K562 (cell line): Measurements from ENCODE around the gene NME8. TPM values are rescaled to one million over a fixed set of nuclear protein-coding genes. Genes with fewer than 3 reads are reported as not detected.

Source experiments
- ATAC-seq: fragments of 200-7000 bp; cut with Tn5 transposase; 3 replicates; pipeline ENCODE4 v1.9.1; 2020; ENCODE audit warnings: moderate library complexity
- BruUV-seq: library from RNA; stranded (reverse); fragments of 400-500 nt; replicated peaks from 2 replicates; lab custom pipeline; 2021; lab: Mats Ljungman, UMichigan
- CTCF ChIA-PET: fragments of 300-600 bp; formaldehyde crosslinking; extraction: SDS; loops from one replicate; lab custom pipeline; 2021; ENCODE audit warnings: low intra/inter-chr PET ratio; lab: Yijun Ruan, JAX
- POLR2A ChIA-PET: fragments of 300-600, 350-650 bp; sonication (Branson Sonifier 250); formaldehyde crosslinking; extraction: SDS; loops from one replicate; lab custom pipeline; 2021; ENCODE audit warnings: antibody characterized with exemption, inconsistent platforms; lab: Yijun Ruan, JAX
- DNase-seq, 4 experiments: peaks; one replicate each; pipeline versions ENCODE4 v3.0.0 to v3.0.0-alpha.2; 2011 to 2018; ENCODE audit warnings: low spot score in 3 of 4, mixed read lengths in 3 of 4; ENCODE audit errors: extremely low read depth in 1 of 4
- FAIRE-seq: peaks from 2 replicates; lab custom pipeline; 2011; peaks lifted over from hg19 to GRCh38; lab: Jason Lieb, UNC
- H2AFZ ChIP-seq: 2 replicates; pipeline ENCODE4 v1.6.0; 2011; ENCODE audit warnings: low read depth, low read length, control low read depth, inconsistent platforms
- H3K27ac ChIP-seq: fragments of 200-600 bp; 3 replicates; pipeline ENCODE4 v1.8.0; 2011; ENCODE audit warnings: low read depth, mild to moderate bottlenecking, control low read depth, inconsistent platforms, low read length, moderate library complexity, mixed read lengths; ENCODE audit errors: extremely low read depth
- H3K27me3 ChIP-seq, 2 experiments: fragments of 300-600 bp in 1 of 2; 2 replicates in 1 of 2; 3 replicates in 1 of 2; pipeline versions ENCODE4 v1.6.0 to v1.8.0; 2011; ENCODE audit warnings: inconsistent platforms in 2 of 2, low read length in 2 of 2, mild to moderate bottlenecking in 1 of 2, mixed read lengths in 1 of 2, moderate library complexity in 1 of 2; ENCODE audit not compliant: control insufficient read depth in 2 of 2, insufficient read depth in 2 of 2
- H3K36me3 ChIP-seq: fragments of 300-600 bp; 3 replicates; pipeline ENCODE4 v1.8.0; 2011; ENCODE audit warnings: mild to moderate bottlenecking, low read length, inconsistent platforms; ENCODE audit not compliant: control insufficient read depth, insufficient read depth
- H3K4me1 ChIP-seq, 2 experiments: fragments of 200-600 bp in 1 of 2; replicated peaks in 1 of 2; 2 replicates in 1 of 2; 3 replicates in 1 of 2; pipeline versions ENCODE4 v1.5.1 to v1.8.0; 2011; ENCODE audit warnings: inconsistent platforms in 2 of 2, low read length in 2 of 2, mild to moderate bottlenecking in 1 of 2, mixed read lengths in 1 of 2, moderate library complexity in 1 of 2; ENCODE audit not compliant: control insufficient read depth in 2 of 2, insufficient read depth in 2 of 2
- H3K4me2 ChIP-seq: 2 replicates; pipeline ENCODE4 v1.6.1; 2011; ENCODE audit warnings: low read length, control low read depth, inconsistent platforms, mixed read lengths; ENCODE audit not compliant: insufficient read depth
- H3K4me3 ChIP-seq: fragments of 200-600 bp; sonication (generic), shearing (Covaris generic); 2 replicates; pipeline ENCODE4 v1.5.1; 2016; ENCODE audit warnings: control low read depth, inconsistent platforms
- H3K79me2 ChIP-seq: fragments of 200-600 bp; 3 replicates; pipeline ENCODE4 v1.8.0; 2011; ENCODE audit warnings: low read length, inconsistent platforms; ENCODE audit not compliant: control insufficient read depth, insufficient read depth
- H3K9ac ChIP-seq, 2 experiments: 2 replicates each; pipeline versions ENCODE4 v1.6.0 to v1.6.1; 2011; ENCODE audit warnings: low read depth in 2 of 2, low read length in 2 of 2, control low read depth in 1 of 2, inconsistent platforms in 1 of 2, mild to moderate bottlenecking in 1 of 2, mixed read lengths in 1 of 2; ENCODE audit not compliant: insufficient read depth in 1 of 2
- H3K9me1 ChIP-seq: one replicate; pipeline ENCODE4 v1.6.0; 2011; ENCODE audit warnings: inconsistent platforms, mild to moderate bottlenecking, low read length, moderate library complexity; ENCODE audit not compliant: control insufficient read depth, insufficient read depth
- H3K9me3 ChIP-seq: replicated peaks from 2 replicates; pipeline ENCODE4 v1.5.1; 2011; ENCODE audit warnings: low read depth, low read length, inconsistent platforms; ENCODE audit not compliant: control insufficient read depth, insufficient read depth
- H4K20me1 ChIP-seq: replicated peaks from 2 replicates; pipeline ENCODE4 v1.6.1; 2011; ENCODE audit warnings: low read length, inconsistent platforms, mixed read lengths; ENCODE audit not compliant: control insufficient read depth, insufficient read depth
- CEBPZ ChIP-seq: fragments of 150-350 bp; IDR thresholded peaks from 2 replicates; pipeline ENCODE4 v1.6.1; 2014; ENCODE audit warnings: low read depth, mild to moderate bottlenecking, low read length, borderline replicate concordance
- E2F6 ChIP-seq, 2 experiments: IDR thresholded peaks; 2 replicates each; pipeline ENCODE4 v1.6.1; 2011; ENCODE audit warnings: borderline replicate concordance in 1 of 2, control low read depth in 1 of 2, low read depth in 1 of 2, low read length in 1 of 2, mild to moderate bottlenecking in 1 of 2, mixed read lengths in 1 of 2, moderate library complexity in 1 of 2; ENCODE audit not compliant: insufficient read depth in 1 of 2, insufficient read length in 1 of 2, poor library complexity in 1 of 2, severe bottlenecking in 1 of 2; ENCODE audit errors: extremely low read depth in 1 of 2
- GABPA ChIP-seq: fragments of 200-800 bp; sonication (Bioruptor generic); conservative IDR thresholded peaks from 2 replicates; pipeline ENCODE4 v1.6.1; 2016; ENCODE audit warnings: low read depth, missing genetic modification characterization, missing compliant biosample characterization
- PPARD ChIP-seq: fragments of 250-450 bp; sonication (Bioruptor Pico); IDR thresholded peaks from 2 replicates; pipeline ENCODE4 v1.8.0; 2022; ENCODE audit warnings: inconsistent platforms, mild to moderate bottlenecking, moderate library complexity
- ZBTB33 ChIP-seq: sonication (generic); formaldehyde crosslinking; IDR thresholded peaks from 2 replicates; pipeline ENCODE4 v1.8.1; 2023; ENCODE audit warnings: mild to moderate bottlenecking, missing genetic modification reagents
- ZHX1 ChIP-seq: fragments of 150-350 bp; conservative IDR thresholded peaks from 2 replicates; pipeline ENCODE4 v1.6.1; 2014; ENCODE audit warnings: low read length
- WGBS: fragments of 100-300 bp; shearing (Covaris generic); methylation state at CpG from one replicate; pipeline ENCODE4 v1.1.6; 2016; ENCODE audit warnings: low coverage, mixed read lengths; ENCODE audit not compliant: insufficient coverage; ENCODE audit errors: missing lambda C conversion rate; 5-methylcytosine and 5-hydroxymethylcytosine counted together
- in situ Hi-C: fragments of 300-500 bp; cut with MboI; formaldehyde crosslinking; loops from 4 replicates; pipeline ENCODE4 v1.15.0; 2018; ENCODE audit warnings: inconsistent platforms, mixed read lengths
- intact Hi-C: fragments of 100-400 bp; cut with micrococcal nuclease; formaldehyde crosslinking; loops from 2 replicates; pipeline ENCODE4 v1.14.2; 2022
- polyA plus RNA-seq, 8 experiments: library from polyadenylated mRNA; depleted of rRNA in 4 of 8; stranded (reverse) in 5 of 8; unstranded in 3 of 8; fragments of >200 nt; fragmentation: Nextera tagmentation in 2 of 8; fragmentation: Illumina TruSeq in 1 of 8; extraction: Ambion mirVana in 2 of 8; extraction: Trizol in 1 of 8; gene quantifications; 2 replicates each; pipeline versions ENCODE4 v1.2.1 to v1.2.3, GENCODE V29; 2011 to 2014; ENCODE audit warnings: inconsistent platforms in 1 of 8, missing spikeins in 1 of 8
- total RNA-seq, 7 experiments: library from RNA; depleted of rRNA in 6 of 7; stranded (reverse); fragments of >200 nt in 6 of 7; fragmentation: Illumina TruSeq in 2 of 7; extraction: Trizol in 2 of 7; gene quantifications; 2 replicates each; pipeline versions ENCODE4 v1.2.1 to v1.2.3, GENCODE V29; 2011 to 2021; ENCODE audit warnings: low replicate concordance in 1 of 7

NME8 gene
- total and polyA plus RNA-seq, 9 of the 15 experiments (the other 6 are each of a cell fraction or from before 2014, with no cell fraction given): not detected

DNA sequence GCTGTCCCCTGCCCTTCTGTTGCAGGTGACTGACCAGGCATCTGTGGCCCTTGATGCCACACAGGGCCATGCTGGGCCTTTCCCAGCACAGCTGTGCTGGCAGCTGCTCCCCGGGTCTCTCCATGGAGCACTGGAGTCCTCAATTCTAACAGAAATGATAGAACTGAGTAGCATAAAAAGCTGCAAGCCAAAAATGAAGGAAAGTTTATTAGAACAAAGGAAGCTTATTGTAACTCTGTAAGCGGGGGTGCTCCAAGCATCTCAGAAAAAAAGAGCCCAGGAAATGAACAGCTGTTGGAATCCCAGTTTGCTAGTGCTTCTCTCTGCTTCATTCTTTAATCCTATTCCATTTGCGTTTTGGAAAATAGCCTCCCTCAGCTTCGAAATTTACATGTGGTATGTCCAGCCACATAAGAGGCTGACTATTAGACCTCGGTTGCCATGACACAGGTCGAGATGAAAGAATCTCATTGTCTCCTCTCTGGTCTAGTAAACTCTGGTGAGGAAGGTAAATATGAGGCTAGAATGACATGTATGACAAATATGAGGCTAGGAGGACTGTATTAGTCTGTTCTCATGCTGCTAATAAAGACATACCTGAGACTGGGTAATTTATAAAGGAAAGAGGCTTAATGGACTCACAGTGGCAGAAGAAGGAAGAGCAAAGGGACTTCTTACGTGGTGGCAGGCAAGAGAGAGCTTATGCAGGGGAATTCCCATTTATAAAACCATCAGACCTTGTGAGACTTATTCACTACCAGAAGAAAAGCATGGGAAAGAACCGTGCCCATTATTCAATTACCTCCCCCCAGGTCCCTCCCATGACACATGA lies 95.7 kb downstream of the NME8 start:
- ChIA-PET POLR2A (interaction anchor here (0.6 kb wide), 1 partner anchor 27 kb away, joined by 3 read pairs; no protein-coding TSS in a partner anchor), CTCF (no interaction called here)
- peaks cover 0 to 5% of the 10 kb centered on the region in 2 experiments; a peak in 2 of 5 replicates for H3K4me1 ChIP-seq
- H2AFZ ChIP-seq: no peak overlapping the region
- in situ Hi-C loops (no loop called here), intact Hi-C loops (no loop called here)
- H3K79me2 ChIP-seq: no peaks in the 10 kb centered on the region
- H3K9ac ChIP-seq: no peak overlapping the region
- no peaks in the 10 kb centered on the region; a peak in 1 of 5 replicates for H3K27me3 ChIP-seq
- WGBS: 30% methylated on average over 7 of the region's 8 CpGs
- no peak for ATAC-seq
- H4K20me1 ChIP-seq: no peaks in the 10 kb centered on the region
- H3K9me3 ChIP-seq: no peaks in the 10 kb centered on the region
- H3K27ac ChIP-seq: no peak overlapping the region
- no peak for FAIRE-seq
- H3K4me3 ChIP-seq: no peak overlapping the region
- DNase-seq: no peak
- no peaks in the 10 kb centered on the region for H3K9me1 ChIP-seq
- no peak overlapping the region for H3K4me2 ChIP-seq
- BruUV-seq: no TSS peak
- H3K36me3 ChIP-seq: no peaks in the 10 kb centered on the region
- no peak for TF ChIP-seq GABPA (tag)
- no peak for TF ChIP-seq E2F6 (IDR thresholded peaks at IDR 0.05; ENCODE audit: borderline replicate concordance in 1 of 2, extremely low read depth in 1 of 2, insufficient read depth in 1 of 2, insufficient read length in 1 of 2, low read depth in 1 of 2, low read length in 1 of 2, poor library complexity in 1 of 2, severe bottlenecking in 1 of 2)
- TF ChIP-seq ZHX1: no peak
- no peak for TF ChIP-seq PPARD (CRISPR knock-in tag)
- no peak for TF ChIP-seq CEBPZ
- TF ChIP-seq ZBTB33 (CRISPR knock-in tag): no peak
